Activated CD4-positive, alpha-beta T cell treated with anti-CD3 and anti-CD28 coated beads, Interleukin-2, amount 10 ng/mL, durations not matched to agents 24 days and 14 days (primary cell): ENCODE measurements around the gene UBE2J2. TPM values are rescaled to one million over a fixed set of nuclear protein-coding genes. Genes with fewer than 3 reads are reported as not detected.

ENCODE experiments used
- DNase-seq: peaks from one replicate; pipeline ENCODE4 v3.0.0; 2022
- H3K27ac Mint-ChIP-seq: one replicate; pipeline ENCODE4 v1.8.0; 2022; ENCODE audit warnings: mild to moderate bottlenecking, mixed read lengths
- H3K27me3 Mint-ChIP-seq: one replicate; pipeline ENCODE4 v1.8.0; 2022; ENCODE audit warnings: mixed read lengths
- H3K36me3 Mint-ChIP-seq: one replicate; pipeline ENCODE4 v1.8.0; 2022; ENCODE audit warnings: low read depth, mild to moderate bottlenecking, mixed read lengths
- H3K4me1 Mint-ChIP-seq: one replicate; pipeline ENCODE4 v1.8.0; 2021; ENCODE audit warnings: mixed read lengths
- H3K4me3 Mint-ChIP-seq: one replicate; pipeline ENCODE4 v1.8.0; 2022; ENCODE audit warnings: mild to moderate bottlenecking, moderate library complexity, mixed read lengths
- H3K9me3 Mint-ChIP-seq: one replicate; pipeline ENCODE4 v1.8.0; 2021; ENCODE audit warnings: mixed read lengths
- intact Hi-C: fragments of 100-400 bp; cut with micrococcal nuclease; formaldehyde crosslinking; loops from one replicate; pipeline ENCODE4 v1.15.1; 2023
- total RNA-seq: library from RNA; stranded (reverse); gene quantifications from 2 replicates; pipeline ENCODE4 v1.2.3, GENCODE V29; 2022

UBE2J2 gene
- total RNA-seq, 1 donor from 2014 or later: 87.3 TPM

DNA sequence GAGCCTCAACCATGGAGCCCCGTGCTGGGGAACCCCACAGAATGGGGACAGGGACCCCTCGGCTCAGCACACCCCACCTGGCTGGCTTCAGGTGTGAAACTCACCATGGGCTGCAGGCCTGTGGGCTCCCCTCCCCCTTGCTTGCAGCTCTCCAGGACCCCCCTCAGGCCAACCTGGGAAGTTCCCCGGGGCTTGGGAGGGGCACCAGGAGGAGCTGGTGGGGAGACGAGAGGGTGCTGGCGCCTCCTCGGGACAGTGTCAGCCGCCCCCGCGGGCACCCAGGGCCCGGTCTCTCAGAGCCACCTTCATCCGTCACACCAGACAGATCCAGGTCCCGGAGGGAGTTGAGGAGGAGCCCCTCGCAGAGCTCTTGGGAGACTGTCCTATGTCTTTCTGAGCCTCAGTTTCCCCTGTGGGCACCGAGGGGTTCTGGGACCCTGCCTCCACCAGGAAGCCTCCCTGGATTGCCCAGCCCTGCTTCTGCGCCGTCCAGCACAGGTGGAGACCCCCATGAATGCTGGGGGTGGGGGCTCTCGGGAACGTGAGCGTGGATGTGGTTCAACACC, 66.6 kb downstream of the UBE2J2 start:
- Mint-ChIP-seq H3K36me3 (peaks cover 38% of the 10 kb centered on the region), H3K9me3 (no peaks in the 10 kb centered on the region), H3K27ac (peak overlapping the region; percentile 98), H3K4me3 (peak overlapping the region; percentile 91), H3K27me3 (no peaks in the 10 kb centered on the region), H3K4me1 (peaks cover 30% of the 10 kb centered on the region)
- intact Hi-C loops: loop anchor here (5.0 to 10.0 kb wide), 5 partner anchors 45 to 172 kb away; partner anchors contain the start of genes ACAP3 and PUSL1
- DNase-seq: no peak

DNA sequence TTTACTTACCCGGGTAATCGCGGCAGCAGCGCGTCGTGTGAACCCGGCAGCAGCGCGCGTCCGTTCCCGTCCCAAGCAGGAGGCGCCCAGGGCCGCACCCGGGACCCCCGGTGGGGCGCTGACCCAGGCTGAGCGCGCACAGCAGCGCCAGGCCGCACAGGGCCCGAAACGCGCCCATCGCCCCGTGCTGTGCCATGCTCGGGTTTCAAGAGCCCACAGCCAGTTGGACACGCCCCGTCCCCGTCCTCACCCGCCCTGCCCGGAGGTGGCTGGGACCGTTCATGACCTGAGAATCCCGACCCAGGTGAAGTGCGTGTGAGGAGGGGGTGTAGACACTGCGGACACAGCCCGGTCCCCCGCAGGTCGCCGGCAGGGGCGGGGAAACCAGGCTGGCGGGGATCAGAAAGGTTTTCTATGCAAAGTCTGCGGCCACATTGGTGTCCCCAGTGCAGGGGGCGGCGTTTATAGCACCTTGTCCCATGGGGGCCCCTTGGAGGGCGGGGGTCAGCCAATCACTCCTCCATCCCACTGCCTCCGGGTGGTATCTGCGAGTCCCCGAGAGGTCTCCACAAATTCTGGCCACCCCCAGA, 67.2 kb downstream of the UBE2J2 start, which contains the start of gene TNFRSF18:
Gene TNFRSF18, minus strand, starts transcription at position 217 of the 590 bp plus-strand sequence. Its CDS starts 21 bp downstream, at position 196.
- intact Hi-C loops: loop anchor here (5.0 to 10.0 kb wide), 5 partner anchors 46 to 172 kb away; partner anchors contain the start of genes ACAP3 and PUSL1
- no peaks in the 10 kb centered on the region for H3K27me3 Mint-ChIP-seq
- H3K36me3 Mint-ChIP-seq: peaks cover 37% of the 10 kb centered on the region
- DNase-seq: peak; percentile 84
- no peaks in the 10 kb centered on the region for H3K9me3 Mint-ChIP-seq
- peak within 1 kb of the TSS; percentile 98 for H3K27ac Mint-ChIP-seq
- H3K4me3 Mint-ChIP-seq: peak within 1 kb of the TSS; percentile 91
- H3K4me1 Mint-ChIP-seq: peaks cover 30% of the 10 kb centered on the region

DNA sequence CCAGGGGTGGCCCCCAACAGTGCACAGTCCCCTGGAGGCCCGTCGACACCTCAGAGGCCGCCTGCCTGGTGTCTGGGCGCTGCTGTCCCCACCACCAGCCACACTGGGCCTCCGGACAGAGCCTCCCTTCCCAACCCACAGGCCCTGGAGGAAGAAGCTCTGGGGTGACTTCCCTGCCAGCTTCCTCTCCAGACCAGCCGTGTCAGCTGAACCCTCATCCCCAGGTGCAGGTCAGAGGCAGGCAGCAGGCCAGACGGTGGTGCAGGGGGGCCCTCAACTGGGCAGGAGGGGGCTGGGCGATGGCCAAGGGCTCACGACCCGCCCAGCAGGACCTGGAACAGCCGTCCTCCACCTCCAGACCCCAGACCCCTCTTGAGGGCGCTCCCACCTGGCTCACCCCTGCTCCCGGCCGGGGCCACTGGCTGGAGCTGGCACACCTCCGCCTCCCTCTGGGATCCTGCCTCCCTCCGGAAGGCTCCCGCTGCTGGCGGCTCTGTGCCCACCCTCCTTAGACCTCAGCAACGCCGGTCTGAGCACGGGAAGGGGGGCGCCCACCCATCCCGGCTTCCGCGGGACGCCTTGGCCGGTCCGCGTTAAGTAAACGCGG, 67.8 kb downstream of the UBE2J2 start:
- H3K4me1 Mint-ChIP-seq: peaks cover 27% of the 10 kb centered on the region
- H3K27me3 Mint-ChIP-seq: no peaks in the 10 kb centered on the region
- no peak for DNase-seq
- H3K9me3 Mint-ChIP-seq: no peaks in the 10 kb centered on the region
- peak overlapping the region; percentile 77 for H3K27ac Mint-ChIP-seq
- peaks cover 33% of the 10 kb centered on the region for H3K36me3 Mint-ChIP-seq
- intact Hi-C loops: loop anchor here (5.0 to 10.0 kb wide), 5 partner anchors 46 to 171 kb away; partner anchors contain the start of genes ACAP3 and PUSL1
- peak overlapping the region; percentile 88 for H3K4me3 Mint-ChIP-seq

DNA sequence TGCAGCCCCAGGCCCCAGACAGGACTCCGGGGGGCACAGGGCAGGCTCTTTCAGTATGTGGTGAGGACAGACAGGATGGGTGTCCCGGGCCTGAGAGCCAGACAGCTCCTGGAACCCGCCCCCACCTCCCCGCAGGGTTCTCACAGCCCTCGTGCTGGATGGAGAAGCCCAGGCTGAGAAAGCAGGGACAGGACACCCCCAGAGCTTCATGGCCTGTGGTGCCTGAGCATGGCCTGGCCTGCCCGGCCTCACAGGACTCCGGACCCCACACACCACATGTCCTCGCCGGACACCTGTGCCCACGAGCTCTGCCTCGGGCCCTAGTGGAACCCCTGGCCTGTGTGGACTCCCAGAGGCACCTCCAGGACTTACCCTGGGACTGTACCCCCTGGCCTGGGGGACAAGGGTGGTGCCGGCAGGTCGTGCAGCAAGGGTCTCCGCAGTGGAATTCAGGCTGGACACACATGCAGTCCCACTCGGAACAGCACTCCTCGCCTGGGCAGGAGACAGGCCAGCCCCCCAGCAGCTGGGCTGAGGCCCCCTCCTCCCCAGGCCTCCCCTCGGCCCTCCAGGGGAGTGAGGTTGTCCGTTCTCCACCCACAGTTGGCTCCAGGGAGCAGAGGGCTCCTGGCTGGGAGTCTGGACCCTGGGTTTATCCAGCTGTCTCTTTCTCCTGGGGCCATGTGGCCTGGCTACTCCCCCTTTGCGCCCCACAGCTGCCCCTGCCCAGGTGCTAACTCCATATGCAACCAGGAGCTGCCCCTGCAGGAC, 68.5 kb downstream of the UBE2J2 start:
- Mint-ChIP-seq H3K9me3 (no peaks in the 10 kb centered on the region), H3K27ac (peak overlapping the region; percentile 77), H3K27me3 (no peaks in the 10 kb centered on the region), H3K4me3 (peak overlapping the region; percentile 88), H3K36me3 (peaks cover 29% of the 10 kb centered on the region), H3K4me1 (peaks cover 27% of the 10 kb centered on the region)
- no peak for DNase-seq
- intact Hi-C loops: loop anchor here (5.0 to 10.0 kb wide), 6 partner anchors 47 to 170 kb away; partner anchors contain the start of genes ACAP3, PUSL1 and UBE2J2

DNA sequence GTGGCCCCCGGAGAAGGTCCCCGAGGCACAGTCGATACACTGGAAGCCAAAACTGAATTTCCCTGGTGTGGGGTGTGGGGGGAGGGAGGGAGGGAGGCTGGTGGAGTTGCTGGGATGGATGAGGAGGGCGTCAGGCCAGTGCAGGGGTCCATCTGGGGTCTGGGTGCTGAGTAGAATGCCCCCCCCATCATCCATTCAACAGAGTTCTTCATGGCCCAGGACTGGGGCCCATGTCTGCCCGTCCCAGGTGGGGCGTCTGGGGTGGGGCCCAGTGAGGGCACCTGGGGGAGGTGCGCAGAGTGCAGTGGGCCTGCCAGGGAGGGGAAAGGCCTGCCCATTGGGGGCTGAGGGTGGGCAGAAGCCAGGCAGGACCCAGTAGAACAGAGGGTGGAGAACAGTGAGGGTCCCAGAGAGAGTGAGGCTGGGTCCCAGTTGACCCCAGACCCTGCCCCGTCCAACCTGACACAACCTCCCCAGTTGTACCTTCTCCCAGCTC, 69.2 kb downstream of the UBE2J2 start:
- DNase-seq: no peak
- Mint-ChIP-seq H3K27ac (no peak overlapping the region), H3K9me3 (no peaks in the 10 kb centered on the region), H3K36me3 (peaks cover 22% of the 10 kb centered on the region), H3K4me1 (peaks cover 22% of the 10 kb centered on the region), H3K27me3 (no peaks in the 10 kb centered on the region), H3K4me3 (peak overlapping the region; percentile 88)
- intact Hi-C loops: loop anchor here (5.0 to 10.0 kb wide), 2 partner anchors 68 to 170 kb away; partner anchors contain the start of gene UBE2J2

Other genes starting within 250 kb of the UBE2J2 start
- not detected in 2 replicates for gene RNF223, start 199.5 kb downstream of the UBE2J2 start, total RNA-seq
- 24.5 and 28.0 TPM in 2 replicates for gene C1orf159, start 157.8 kb downstream of the UBE2J2 start, total RNA-seq
- not detected in 2 replicates for gene TTLL10, start 100.0 kb downstream of the UBE2J2 start, total RNA-seq
- gene TNFRSF18, start 67.3 kb downstream of the UBE2J2 start, total RNA-seq: 250 and 254 TPM in 2 replicates
- 692 and 702 TPM in 2 replicates for gene TNFRSF4, start 59.7 kb downstream of the UBE2J2 start, total RNA-seq
- 175 and 194 TPM in 2 replicates for gene SDF4, start 41.9 kb downstream of the UBE2J2 start, total RNA-seq
- 42.5 and 43.2 TPM in 2 replicates for gene B3GALT6, start 41.6 kb downstream of the UBE2J2 start, total RNA-seq
- gene C1QTNF12, start 27.1 kb downstream of the UBE2J2 start, total RNA-seq: 1.3 and 2.8 TPM in 2 replicates
- gene SCNN1D, start 6.6 kb upstream of the UBE2J2 start, total RNA-seq: 3.1 and 3.2 TPM in 2 replicates
- 54.1 and 55.7 TPM in 2 replicates for gene ACAP3, start 34.1 kb upstream of the UBE2J2 start, total RNA-seq
- gene PUSL1, start 34.7 kb upstream of the UBE2J2 start, total RNA-seq: 33.4 and 35.2 TPM in 2 replicates
- gene INTS11, start 50.8 kb upstream of the UBE2J2 start, total RNA-seq: 145 TPM in 2 replicates
- gene CPTP, start 50.9 kb upstream of the UBE2J2 start, total RNA-seq: 11.5 and 12.3 TPM in 2 replicates
- 0.28 and 0.38 TPM in 2 replicates for gene TAS1R3, start 57.4 kb upstream of the UBE2J2 start, total RNA-seq
- 63.2 and 65.9 TPM in 2 replicates for gene DVL1, start 75.6 kb upstream of the UBE2J2 start, total RNA-seq
- gene MXRA8, start 84.7 kb upstream of the UBE2J2 start, total RNA-seq: 0.24 and 0.75 TPM in 2 replicates
- gene AURKAIP1, start 101.4 kb upstream of the UBE2J2 start, total RNA-seq: 142 and 146 TPM in 2 replicates
- gene CCNL2, start 125.5 kb upstream of the UBE2J2 start, total RNA-seq: 144 and 146 TPM in 2 replicates
- gene MRPL20, start 133.4 kb upstream of the UBE2J2 start, total RNA-seq: 187 and 194 TPM in 2 replicates
- not detected in 2 replicates for gene ANKRD65, start 147.4 kb upstream of the UBE2J2 start, total RNA-seq
- gene VWA1, start 161.8 kb upstream of the UBE2J2 start, total RNA-seq: 4.9 and 5.2 TPM in 2 replicates
- gene ATAD3C, start 175.8 kb upstream of the UBE2J2 start, total RNA-seq: 0.40 and 0.75 TPM in 2 replicates
- gene ATAD3B, start 197.9 kb upstream of the UBE2J2 start, total RNA-seq: 98.0 and 98.5 TPM in 2 replicates
- 102 and 107 TPM in 2 replicates for gene ATAD3A, start 238.3 kb upstream of the UBE2J2 start, total RNA-seq